Breast epithelium (tissue), 3 donors: ENCODE results near the gene SNAPC2.

Source experiments
- CTCF ChIP-seq, 3 donors: fragments of 450-650 bp; IDR thresholded peaks; one replicate each; pipeline ENCODE4 v1.5.1; 2016 to 2017; ENCODE audit warnings: antibody characterized with exemption in 3 of 3, mild to moderate bottlenecking in 3 of 3, moderate library complexity in 3 of 3
- POLR2A ChIP-seq: fragments of 450-650 bp; IDR thresholded peaks from one replicate; pipeline ENCODE4 v1.6.1; 2016; ENCODE audit warnings: antibody characterized with exemption, mild to moderate bottlenecking, moderate library complexity
- POLR2AphosphoS5 ChIP-seq, 3 donors: sonication (generic); formaldehyde crosslinking; IDR thresholded peaks; one replicate each; pipeline ENCODE4 v1.6.1; 2017; ENCODE audit warnings: antibody characterized with exemption in 3 of 3

DNA sequence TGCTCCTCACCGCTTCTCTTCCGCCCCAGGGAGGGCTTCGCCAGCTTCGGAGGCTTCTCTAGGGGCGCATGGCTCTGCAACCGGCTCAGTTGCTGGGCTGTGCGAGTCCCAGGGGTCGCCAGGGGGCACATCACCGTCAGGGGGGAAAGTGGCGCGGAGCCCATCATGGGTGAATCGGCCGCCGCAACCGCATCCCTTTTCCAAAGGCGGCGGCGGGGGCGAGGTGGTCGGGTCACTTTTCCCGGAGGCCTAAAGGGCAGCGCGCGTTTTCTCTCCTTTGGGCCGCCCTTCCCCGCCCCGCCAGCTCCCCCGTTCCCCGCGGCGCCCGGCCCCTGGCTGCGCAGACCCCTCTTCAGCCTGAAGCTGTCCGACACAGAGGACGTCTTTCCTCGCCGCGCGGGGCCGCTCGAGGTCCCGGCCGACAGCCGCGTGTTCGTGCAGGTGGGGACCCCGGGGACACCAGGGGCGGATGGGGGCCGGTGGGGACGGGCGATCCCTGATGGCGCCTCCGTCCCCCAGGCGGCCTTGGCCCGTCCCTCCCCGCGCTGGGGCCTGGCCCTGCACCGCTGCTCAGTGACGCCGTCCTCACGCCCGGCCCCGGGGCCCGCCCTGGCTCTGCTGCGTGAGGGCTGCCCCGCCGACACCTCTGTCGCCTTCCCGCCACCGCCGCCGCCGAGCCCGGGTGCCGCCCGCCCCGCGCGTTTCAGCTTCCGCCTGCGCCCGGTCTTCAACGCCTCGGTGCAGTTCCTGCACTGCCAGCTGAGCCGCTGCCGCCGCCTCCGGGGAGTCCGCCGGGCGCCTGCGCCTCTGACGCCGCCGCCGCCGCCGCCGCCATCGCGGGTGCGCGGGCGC, 3.8 kb upstream of the SNAPC2 start:
- TF ChIP-seq CTCF (IDR thresholded peaks at IDR 0.05) (no peak), POLR2AphosphoS5 (IDR thresholded peaks at IDR 0.05) (no peak), POLR2A (no peak)
